Measurements from ENCODE around the gene OR7D2.
"Not testable (repeated sequence)": the region's sequence is repeated elsewhere in the genome, so short reads cannot be mapped to it uniquely, and the experiment has no call there.

Gene OR7D2

GRCh38 chr19:9187191-9187590 is 8.4 kb downstream of the OR7D2 start:
- DNase-seq (ENCODE audit: low read depth, low spot score): no peak
- TF ChIP-seq CTCF (IDR thresholded peaks at IDR 0.05; ENCODE audit: low read depth, low read length): no peak
- H3K4me3 ChIP-seq (ENCODE audit: low read depth, low read length): no peak overlapping the region
- in situ Hi-C loops (cut with HindIII; ENCODE audit: low sequenced_read_pairs): no loop called here

DNA sequence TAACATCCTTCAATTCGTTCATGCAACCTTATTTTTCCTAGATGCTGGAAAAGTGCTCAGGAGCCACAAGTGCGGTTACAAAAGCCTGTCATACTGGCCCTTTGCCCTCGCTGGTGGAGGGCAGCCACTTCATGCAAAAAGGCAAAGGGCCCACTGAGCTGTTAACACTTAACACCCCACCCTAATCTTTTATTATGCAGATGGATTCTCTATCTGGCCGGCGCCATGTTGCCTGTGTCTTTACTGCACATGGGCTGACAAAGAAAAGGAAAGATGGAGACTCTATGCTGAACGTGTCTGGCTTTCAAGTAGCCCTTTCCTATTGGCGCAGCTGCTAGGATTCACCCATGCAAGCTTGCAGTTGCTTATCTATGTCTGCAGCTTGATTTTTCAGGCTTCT is 10.8 kb downstream of the OR7D2 start:
- DNase-seq (ENCODE audit: low read depth, low spot score): no peak
- H3K4me3 ChIP-seq (ENCODE audit: low read depth, low read length): no peak overlapping the region
- no peak for TF ChIP-seq CTCF (IDR thresholded peaks at IDR 0.05; ENCODE audit: low read depth, low read length)
- in situ Hi-C loops (cut with HindIII; ENCODE audit: low sequenced_read_pairs): no loop called here

- DNase-seq (ENCODE audit: low read depth, low spot score); H3K4me3 ChIP-seq (ENCODE audit: low read depth, low read length); in situ Hi-C loops (cut with HindIII; ENCODE audit: low sequenced_read_pairs): not testable (repeated sequence)
These were observed 19.3 kb downstream of the OR7D2 start for GRCh38 chr19:9198044-9198443.

- in situ Hi-C loops (cut with HindIII; ENCODE audit: low sequenced_read_pairs): no loop called here
- peak; percentile 47 for DNase-seq (ENCODE audit: low read depth, low spot score)
- H3K4me3 ChIP-seq (ENCODE audit: low read depth, low read length): no peak overlapping the region
- peak; percentile 81 for TF ChIP-seq CTCF (IDR thresholded peaks at IDR 0.05; ENCODE audit: low read depth, low read length)
These were observed 26.8 kb downstream of the OR7D2 start for GRCh38 chr19:9205501-9206113.

DNA sequence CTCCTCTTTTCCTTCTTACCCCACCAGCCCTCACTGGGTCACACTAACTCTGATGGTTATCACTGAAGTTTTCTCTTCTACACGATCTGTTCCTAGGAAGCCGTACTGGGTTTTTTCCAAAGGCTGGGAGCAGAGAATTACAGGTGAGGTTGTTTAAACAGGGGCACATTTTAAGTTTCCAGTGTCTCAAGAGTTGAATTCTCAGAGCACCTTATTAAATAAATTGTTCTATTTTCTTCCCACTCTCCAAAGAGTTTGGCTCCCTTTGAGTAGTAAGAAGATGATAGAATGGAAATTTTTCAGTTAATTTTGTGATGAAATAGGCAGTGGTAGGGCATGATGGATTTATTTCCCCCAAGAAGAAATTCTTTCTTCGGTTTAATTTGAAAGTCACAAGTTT is 40.7 kb downstream of the OR7D2 start, which contains the start of gene OR7D4:
OR7D4 (minus strand) TSS at position 101 of the 400 bp plus-strand sequence. CDS start 4,752 bp downstream, outside the sequence.
- no peak for DNase-seq (ENCODE audit: low read depth, low spot score)
- no peak for TF ChIP-seq CTCF (IDR thresholded peaks at IDR 0.05; ENCODE audit: low read depth, low read length)
- in situ Hi-C loops (cut with HindIII; ENCODE audit: low sequenced_read_pairs): no loop called here
- no peak within 1 kb of the TSS for H3K4me3 ChIP-seq (ENCODE audit: low read depth, low read length)
